Suprapubic skin (tissue), 4 donors: ENCODE results near the gene IL17D. TPM values are rescaled to one million over a fixed set of nuclear protein-coding genes. Genes with fewer than 3 reads are reported as not detected.

Experiments
- DNase-seq, 2 donors: peaks; one replicate each; pipeline ENCODE4 v3.0.0-alpha.2; 2019; ENCODE audit warnings: low spot score in 2 of 2
- H3K27ac ChIP-seq: fragments of 200-600 bp; sonication (generic); one replicate; pipeline ENCODE4 v1.5.1; 2019
- H3K27me3 ChIP-seq: fragments of 200-600 bp; sonication (generic); one replicate; pipeline ENCODE4 v1.5.1; 2019
- H3K36me3 ChIP-seq: fragments of 200-600 bp; sonication (generic); one replicate; pipeline ENCODE4 v1.5.1; 2019
- H3K4me1 ChIP-seq: fragments of 200-600 bp; sonication (generic); one replicate; pipeline ENCODE4 v1.5.1; 2019
- H3K4me3 ChIP-seq: fragments of 200-600 bp; sonication (generic); one replicate; pipeline ENCODE4 v1.5.1; 2019; ENCODE audit warnings: mild to moderate bottlenecking
- H3K9me3 ChIP-seq: fragments of 200-600 bp; sonication (generic); one replicate; pipeline ENCODE4 v1.5.1; 2019
- EP300 ChIP-seq: sonication (generic); formaldehyde crosslinking; IDR thresholded peaks from one replicate; pipeline ENCODE4 v1.6.1; 2017; ENCODE audit warnings: antibody characterized with exemption
- POLR2A ChIP-seq, 2 donors: fragments of 450-650 bp; IDR thresholded peaks; one replicate each; pipeline ENCODE4 v1.6.1; 2017; ENCODE audit warnings: antibody characterized with exemption in 2 of 2, mild to moderate bottlenecking in 2 of 2, moderate library complexity in 2 of 2
- POLR2AphosphoS5 ChIP-seq, 3 donors: sonication (generic); formaldehyde crosslinking; IDR thresholded peaks; one replicate each; pipeline ENCODE4 v1.6.1; 2017; ENCODE audit warnings: antibody characterized with exemption in 3 of 3
- WGBS: methylation state at CpG from one replicate; pipeline ENCODE4 v1.1.5; 2018; 5-methylcytosine and 5-hydroxymethylcytosine counted together
- total RNA-seq, 4 donors: library from RNA; depleted of rRNA; stranded (reverse); fragments of >200 nt; gene quantifications; one replicate each; pipeline ENCODE4 v1.1.0, GENCODE V29; 2016
- TF ChIP-seq, protein P1 (sequence below), 2 donors: fragments of 200-600 bp in 1 of 2; fragments of 450-650 bp in 1 of 2; sonication (generic) in 1 of 2; IDR thresholded peaks; one replicate each; pipeline ENCODE4 v1.5.1; 2016 to 2019; ENCODE audit warnings: antibody characterized with exemption in 2 of 2, mild to moderate bottlenecking in 1 of 2, moderate library complexity in 1 of 2

Gene IL17D
- total RNA-seq, 4 donors from 2014 or later, result 0.26 to 1.5 (median 0.50) TPM

DNA sequence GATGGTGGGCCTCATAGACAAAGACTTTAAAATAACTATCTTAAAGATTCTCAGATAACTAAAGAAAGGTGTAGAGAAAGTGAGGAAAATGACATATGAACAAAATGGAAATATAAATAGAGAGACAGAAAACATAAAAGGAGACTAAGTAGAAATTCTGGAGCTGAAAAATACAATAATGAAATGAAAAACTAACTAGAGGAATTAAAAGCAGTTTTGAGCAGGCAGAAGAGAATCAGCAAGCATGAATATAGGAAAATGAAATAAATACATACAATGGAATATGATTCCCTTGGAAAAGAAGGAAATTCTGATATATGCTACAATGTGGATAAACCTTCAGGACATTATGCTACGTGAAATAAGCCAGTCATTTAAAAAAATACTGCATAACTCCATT is 66.3 kb downstream of the IL17D start:
- Histone ChIP-seq H3K27me3 (no peaks in the 10 kb centered on the region), H3K9me3 (peaks cover 5% of the 10 kb centered on the region), H3K4me1 (peaks cover 14% of the 10 kb centered on the region), H3K4me3 (no peak overlapping the region), H3K27ac (no peak overlapping the region), H3K36me3 (peaks cover 4% of the 10 kb centered on the region)
- no peak for DNase-seq
- 97% methylated on average over 1 of the region's 1 CpG for WGBS
- no peak for TF ChIP-seq POLR2AphosphoS5 (IDR thresholded peaks at IDR 0.05)
- no peak for TF ChIP-seq EP300
- TF ChIP-seq POLR2A (IDR thresholded peaks at IDR 0.05), result no peak
- TF ChIP-seq, protein P1, sequence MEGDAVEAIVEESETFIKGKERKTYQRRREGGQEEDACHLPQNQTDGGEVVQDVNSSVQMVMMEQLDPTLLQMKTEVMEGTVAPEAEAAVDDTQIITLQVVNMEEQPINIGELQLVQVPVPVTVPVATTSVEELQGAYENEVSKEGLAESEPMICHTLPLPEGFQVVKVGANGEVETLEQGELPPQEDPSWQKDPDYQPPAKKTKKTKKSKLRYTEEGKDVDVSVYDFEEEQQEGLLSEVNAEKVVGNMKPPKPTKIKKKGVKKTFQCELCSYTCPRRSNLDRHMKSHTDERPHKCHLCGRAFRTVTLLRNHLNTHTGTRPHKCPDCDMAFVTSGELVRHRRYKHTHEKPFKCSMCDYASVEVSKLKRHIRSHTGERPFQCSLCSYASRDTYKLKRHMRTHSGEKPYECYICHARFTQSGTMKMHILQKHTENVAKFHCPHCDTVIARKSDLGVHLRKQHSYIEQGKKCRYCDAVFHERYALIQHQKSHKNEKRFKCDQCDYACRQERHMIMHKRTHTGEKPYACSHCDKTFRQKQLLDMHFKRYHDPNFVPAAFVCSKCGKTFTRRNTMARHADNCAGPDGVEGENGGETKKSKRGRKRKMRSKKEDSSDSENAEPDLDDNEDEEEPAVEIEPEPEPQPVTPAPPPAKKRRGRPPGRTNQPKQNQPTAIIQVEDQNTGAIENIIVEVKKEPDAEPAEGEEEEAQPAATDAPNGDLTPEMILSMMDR (IDR thresholded peaks at IDR 0.05), result no peak

Other genes with a start within 250 kb of the IL17D start
- gene CRYL1, start 177.8 kb upstream of the IL17D start, total RNA-seq, result 10 to 100 TPM; 15.9 to 20.1 (median 18.4) TPM
- gene IFT88, start 136.5 kb upstream of the IL17D start, total RNA-seq, result 10 to 100 TPM in 2 of 4 donors, 1 to 10 TPM in 2; 5.6 to 21.6 (median 10.4) TPM
- 10 to 100 TPM in 1 of 4 donors, 1 to 10 TPM in 3; 2.0 to 24.7 (median 4.7) TPM for gene EEF1AKMT1, start 70.3 kb downstream of the IL17D start, total RNA-seq
- gene XPO4, start 199.0 kb downstream of the IL17D start, total RNA-seq, result 10 to 100 TPM; 15.0 to 23.2 (median 17.6) TPM